Stimulated activated CD4-positive, alpha-beta T cell treated with anti-CD3 and anti-CD28 coated beads, Interleukin-1b, Interleukin-23, amount 100 ng/mL, for 24 hours (primary cell): ENCODE measurements around the gene TGFBRAP1.
"Not testable (repeated sequence)": the region's sequence is repeated elsewhere in the genome, so short reads cannot be mapped to it uniquely, and the experiment has no call there.

Source experiments
- DNase-seq, 4 experiments: peaks; one replicate each; pipeline ENCODE4 v3.0.0-alpha.2; 2020; ENCODE audit warnings: low read depth in 4 of 4, low spot score in 1 of 4

Gene TGFBRAP1

DNA sequence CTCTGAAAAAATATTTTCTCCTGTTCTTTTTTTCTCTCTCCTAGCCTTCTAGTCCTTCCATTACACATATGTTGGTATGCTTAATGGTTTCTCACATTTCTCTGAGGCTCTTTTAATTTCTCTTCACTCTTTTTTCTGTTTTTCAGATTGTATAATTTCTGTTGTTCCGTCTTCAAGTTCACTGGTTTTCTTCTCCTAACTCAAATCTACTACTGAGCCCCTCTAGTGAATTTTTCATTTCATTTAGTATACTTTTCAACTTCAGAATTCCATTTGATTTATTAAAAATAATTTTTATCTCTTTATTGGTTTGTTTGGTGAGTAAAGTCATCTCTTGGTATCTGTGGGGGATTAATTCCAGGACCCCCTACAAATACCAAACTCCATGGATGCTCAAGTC is 27.6 kb upstream of the TGFBRAP1 start:
- no peak for DNase-seq

DNA sequence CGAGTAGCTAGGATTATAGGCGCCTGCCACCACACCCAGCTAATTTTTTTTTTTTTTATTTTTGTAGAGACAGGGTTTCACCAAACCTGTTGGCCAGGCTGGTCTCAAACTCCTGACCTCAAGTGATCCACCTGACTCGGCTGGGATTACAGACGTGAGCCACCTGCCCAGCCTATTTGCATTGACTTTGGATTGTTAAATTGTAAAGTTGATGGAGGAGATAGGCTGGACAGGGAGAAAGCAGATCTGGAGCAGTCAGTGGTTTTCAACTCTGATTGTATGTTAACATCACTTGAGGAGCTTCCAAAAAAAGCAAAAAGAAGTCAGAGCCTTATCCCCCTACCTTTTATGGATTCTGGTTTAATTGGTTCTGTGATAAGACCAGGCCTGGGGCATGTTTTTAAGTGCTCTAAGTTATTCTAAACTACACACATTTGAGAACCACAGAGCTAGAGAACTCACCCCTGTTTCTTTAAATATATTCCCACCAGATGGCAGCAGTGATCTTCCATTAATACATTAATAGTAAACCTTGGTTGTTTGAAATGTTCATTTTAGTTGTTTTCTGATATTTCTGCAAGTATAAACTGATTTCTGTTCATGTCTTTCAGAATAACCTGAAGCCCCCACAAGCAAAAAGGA is 15.3 kb upstream of the TGFBRAP1 start:
- no peak for DNase-seq

- DNase-seq, result no peak
Measured at GRCh38 chr2:105339414-105339813, 9.9 kb upstream of the TGFBRAP1 start.

DNA sequence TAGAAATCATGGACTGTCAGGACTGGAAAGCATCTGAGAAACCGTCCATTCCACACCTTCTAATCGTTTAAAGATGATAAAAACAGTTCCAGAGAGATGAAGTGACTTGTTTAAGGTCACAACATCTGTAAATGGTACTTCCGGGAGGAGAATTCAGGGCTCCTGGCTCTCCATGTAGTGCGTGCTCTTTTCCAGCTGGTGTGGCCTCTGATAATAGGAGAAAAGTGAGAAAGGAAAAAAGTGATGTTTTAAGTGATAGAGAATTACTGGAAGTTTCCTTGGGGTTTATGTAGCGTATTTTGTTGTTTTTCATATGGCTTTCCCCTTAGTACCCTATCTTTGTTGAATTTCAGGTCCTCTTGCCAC is 8.5 kb upstream of the TGFBRAP1 start:
- DNase-seq, result no peak

GRCh38 chr2:105337122-105338019 is 7.8 kb upstream of the TGFBRAP1 start, which contains the start of gene C2orf49:
Gene C2orf49, plus strand, starts transcription at chr2:105337540. Its CDS starts 48 bp downstream, at chr2:105337588.
- DNase-seq, result peak; percentile 77 to 90 (median 85)

DNA sequence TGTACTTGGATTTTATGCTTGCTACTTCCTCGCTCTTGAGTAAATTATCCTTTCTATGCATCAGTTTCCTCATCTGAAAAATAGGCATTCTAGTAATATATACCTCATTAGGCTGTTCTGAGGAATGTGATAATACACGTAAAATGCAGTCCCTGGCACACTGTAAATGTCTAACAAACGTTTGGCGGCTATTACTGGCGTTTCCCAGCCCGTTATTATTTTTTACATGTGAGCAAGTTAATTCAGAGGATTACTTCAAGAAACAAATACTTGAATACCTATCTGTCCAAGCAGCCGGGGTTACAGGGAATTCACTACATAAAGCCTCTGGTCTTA is 7.2 kb upstream of the TGFBRAP1 start:
- no peak for DNase-seq

DNA sequence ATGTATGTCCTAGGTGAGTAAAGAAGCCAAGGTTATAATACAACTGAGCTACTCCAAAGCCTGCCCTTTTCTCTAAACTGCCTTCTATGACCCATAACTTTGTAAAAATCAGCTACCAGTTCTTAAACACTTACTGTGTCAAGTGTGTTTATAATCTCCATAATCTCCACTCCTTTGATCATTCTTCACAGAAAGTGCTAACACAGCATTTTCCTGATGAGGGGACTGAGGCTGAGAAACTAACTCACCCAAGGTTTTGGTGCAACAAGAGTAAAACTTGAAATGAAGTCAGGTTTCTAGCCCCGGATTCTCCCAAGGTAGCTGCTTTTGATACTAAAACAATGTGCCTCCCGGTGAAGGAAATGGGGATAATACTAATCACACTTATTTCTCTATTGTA is 5.9 kb upstream of the TGFBRAP1 start:
- no peak for DNase-seq

DNA sequence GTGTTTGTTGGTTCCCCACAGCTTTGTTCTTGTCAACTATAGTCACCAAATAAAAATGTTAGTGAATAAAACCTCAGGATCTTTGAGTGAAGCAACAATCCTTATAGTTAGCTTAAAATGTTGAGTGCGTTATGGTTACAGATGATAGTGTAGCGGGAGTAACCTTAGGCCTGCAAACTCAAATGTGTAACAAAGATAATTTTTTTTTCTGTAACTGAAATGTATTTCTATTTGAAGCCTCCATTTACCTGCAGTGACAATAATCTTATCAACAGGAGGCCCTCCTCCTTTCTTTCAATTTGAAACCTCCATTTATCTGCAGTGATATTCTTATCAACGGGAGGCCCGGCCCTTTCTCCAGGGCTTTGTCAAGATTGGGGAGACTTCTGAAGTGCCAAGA is 4.7 kb upstream of the TGFBRAP1 start:
- DNase-seq, result no peak

DNA sequence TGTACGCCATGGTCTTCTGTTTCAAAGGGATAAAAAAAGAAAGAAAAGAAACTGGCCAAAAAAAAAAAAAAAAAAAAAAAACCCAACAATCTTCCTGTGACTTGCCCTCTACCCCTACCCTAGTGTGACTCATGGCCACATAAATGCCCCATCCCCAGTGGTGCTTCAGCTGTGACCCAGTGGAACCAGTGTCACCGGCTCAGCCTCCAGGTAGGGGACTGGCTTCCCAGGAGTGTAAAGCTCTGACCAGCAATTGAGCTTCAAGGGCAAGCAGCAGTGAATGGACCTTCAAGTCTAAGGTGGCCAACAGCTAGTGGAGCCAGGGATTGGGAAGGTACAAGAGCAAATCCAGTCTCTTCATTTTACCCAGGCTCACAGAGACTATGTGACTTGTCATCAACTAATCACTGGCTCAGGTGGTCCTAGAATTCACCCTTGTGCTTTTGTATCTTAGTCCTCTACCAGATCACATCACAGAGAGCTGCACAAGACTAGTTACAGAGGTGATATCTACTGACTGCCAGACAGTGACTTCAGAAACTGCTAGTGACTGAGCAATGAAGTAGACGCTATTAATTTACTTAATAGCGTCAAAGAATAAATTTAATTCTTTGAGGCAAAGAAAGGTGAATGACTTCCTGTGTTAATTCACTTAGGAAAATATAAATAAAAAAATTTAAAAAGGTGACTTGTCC is 1.3 kb upstream of the TGFBRAP1 start:
- peak in 1 of 4 experiments; percentile 5 for DNase-seq

DNA sequence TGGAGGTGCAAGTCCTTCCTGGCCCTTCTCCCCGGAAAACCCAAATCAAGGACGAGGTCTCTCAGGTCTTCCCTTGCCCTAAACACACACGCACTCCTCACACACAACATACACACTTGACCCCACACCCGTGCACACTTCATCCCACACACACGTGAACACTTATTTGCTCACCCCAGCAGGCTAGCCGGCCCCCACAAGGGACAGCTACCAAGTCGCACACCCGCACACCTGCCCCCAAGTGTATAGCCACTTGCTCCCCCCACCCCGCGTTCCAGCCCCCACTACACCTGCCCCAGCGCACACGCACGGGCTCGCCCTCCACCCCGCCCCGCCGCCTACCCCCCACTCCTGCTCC is 359 bp downstream of the TGFBRAP1 start:
- DNase-seq, result peak in 2 of 4 experiments; percentile 7 to 15

DNA sequence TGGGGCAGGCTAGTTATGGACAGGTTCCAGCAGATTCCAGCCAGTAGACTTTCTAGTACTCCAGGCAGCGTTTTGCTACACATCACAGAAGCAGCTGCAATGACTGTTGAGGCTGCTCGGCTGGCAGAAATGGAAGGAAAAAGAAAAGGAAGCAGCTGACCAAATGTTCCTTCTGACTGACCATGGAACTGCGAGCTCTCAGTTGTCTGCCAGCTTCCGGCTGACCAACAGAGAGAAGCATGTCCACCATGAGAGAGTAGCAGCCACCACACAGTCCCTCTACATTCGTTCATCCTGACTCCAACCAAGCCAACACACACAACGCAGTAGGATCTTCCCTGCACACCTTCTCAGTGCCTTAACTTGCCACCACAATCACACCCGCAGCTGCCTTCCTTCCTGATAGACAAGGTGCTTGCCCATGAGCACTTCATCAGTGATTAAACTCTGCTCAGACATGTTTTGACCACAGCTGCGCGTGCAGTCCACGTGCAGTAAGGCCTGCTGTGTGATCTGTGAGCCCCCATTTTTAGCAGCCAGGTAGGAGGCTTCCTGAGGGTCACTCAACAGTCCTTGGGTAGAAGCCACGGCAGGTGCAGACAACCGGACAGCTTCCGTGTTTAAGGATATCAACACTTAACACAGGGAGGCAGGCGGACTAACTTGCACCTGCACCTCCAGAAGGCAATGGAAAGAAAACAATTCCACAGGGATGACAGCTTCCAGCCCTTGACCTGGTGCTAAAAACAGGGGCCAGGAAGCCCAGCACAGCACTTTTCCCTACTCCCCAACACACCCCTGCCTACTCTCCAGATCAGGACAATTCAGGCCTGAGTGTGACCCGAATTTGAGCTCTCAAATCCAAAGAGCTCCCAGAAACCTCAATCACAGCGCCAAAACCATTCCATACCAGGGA is 996 bp downstream of the TGFBRAP1 start:
- DNase-seq, result peak in 1 of 4 experiments; percentile 4

DNA sequence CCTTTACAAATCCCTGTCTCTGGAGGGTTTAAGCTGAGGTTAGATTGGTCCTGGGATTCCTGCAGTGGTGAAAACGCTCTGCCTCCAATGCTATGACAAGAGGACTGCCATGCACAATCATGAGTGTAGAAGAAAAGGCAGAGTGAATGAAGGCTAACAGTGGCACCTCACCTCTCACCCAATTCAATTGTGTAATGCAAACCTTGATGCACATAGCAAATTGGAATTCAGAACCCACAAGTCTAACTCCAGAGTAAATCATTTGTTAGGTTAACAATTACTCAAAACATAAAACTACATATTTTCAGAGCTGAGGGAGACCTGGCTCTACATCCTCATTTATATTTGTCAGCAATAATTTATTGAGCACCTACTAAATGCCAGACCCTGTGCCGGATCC is 1.8 kb downstream of the TGFBRAP1 start:
- DNase-seq, result no peak

DNA sequence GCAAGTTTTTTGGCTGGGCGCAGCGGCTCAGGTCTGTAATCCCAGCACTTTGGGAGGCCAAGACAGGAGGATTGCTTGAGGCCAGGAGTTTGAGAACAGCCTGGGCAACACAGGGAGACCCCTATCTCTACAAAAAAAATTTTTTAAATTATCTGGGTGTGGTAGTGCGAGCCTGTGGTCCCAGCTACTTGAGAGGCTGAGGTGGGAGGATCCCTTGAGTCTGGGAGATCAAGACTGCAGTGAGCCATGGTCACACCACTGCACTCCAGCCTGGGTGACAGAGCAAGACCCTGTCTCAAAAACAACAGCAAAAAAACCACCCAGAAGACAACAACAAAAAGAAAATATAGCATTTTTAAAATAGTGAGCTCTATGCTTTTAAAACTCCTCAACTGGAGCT is 2.3 kb downstream of the TGFBRAP1 start:
- DNase-seq, result not testable (repeated sequence)

GRCh38 chr2:105325389-105325963 is 4.1 kb downstream of the TGFBRAP1 start:
- DNase-seq, result no peak

DNA sequence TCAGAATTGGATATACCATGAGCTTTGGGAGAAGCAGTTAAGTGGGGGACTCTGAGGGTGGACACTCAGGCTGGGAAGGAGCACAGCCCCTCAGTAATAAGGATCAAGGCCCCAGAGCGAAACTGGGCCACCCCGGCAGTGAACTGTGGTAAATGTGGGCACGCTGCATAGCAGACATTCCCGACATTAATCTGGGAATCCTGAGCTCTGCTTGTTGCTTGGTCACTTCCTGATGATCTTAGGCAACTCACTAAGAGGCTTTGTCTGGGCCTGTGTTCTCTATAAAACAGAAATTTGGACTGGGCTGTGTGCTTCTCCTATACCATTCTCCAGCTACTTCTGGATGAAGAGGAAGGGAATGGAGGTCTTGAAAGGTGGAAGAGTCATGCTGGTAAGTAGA is 4.8 kb downstream of the TGFBRAP1 start:
- DNase-seq, result no peak

GRCh38 chr2:105324101-105324500 is 5.4 kb downstream of the TGFBRAP1 start:
- no peak for DNase-seq

- no peak for DNase-seq
Measured at GRCh38 chr2:105323111-105323510, 6.4 kb downstream of the TGFBRAP1 start.

- no peak for DNase-seq
Measured at GRCh38 chr2:105321875-105322646, 7.5 kb downstream of the TGFBRAP1 start.

- DNase-seq, result no peak
Measured at GRCh38 chr2:105320651-105321215, 8.8 kb downstream of the TGFBRAP1 start.

GRCh38 chr2:105317937-105318336 is 11.6 kb downstream of the TGFBRAP1 start:
- no peak for DNase-seq
